Measurements from ENCODE around the gene FBRSL1.

GRCh38 chr12:132451172-132451835 lies 38.6 kb upstream of the FBRSL1 start:
- TF ChIP-seq POLR2A (IDR thresholded peaks at IDR 0.05; ENCODE audit: borderline replicate concordance, extremely low read depth, insufficient read depth, insufficient read length), result no peak
- no peak for TF ChIP-seq CTCF (IDR thresholded peaks at IDR 0.05 in 2 of 3, conservative IDR thresholded peaks at IDR 0.05 in 1 of 3; ENCODE audit: borderline replicate concordance in 1 of 3, insufficient read depth in 1 of 3, low read depth in 2 of 3, low read length in 2 of 3)
- TF ChIP-seq RAD21 (IDR thresholded peaks at IDR 0.05; ENCODE audit: low read depth), result no peak
- TF ChIP-seq POLR2AphosphoS5 (IDR thresholded peaks at IDR 0.05; ENCODE audit: low read depth, low read length), result no peak
- TF ChIP-seq CEBPB (IDR thresholded peaks at IDR 0.05; ENCODE audit: low read depth), result no peak
- no peak for TF ChIP-seq MAX (IDR thresholded peaks at IDR 0.05)
- no peak for TF ChIP-seq ATF3 (IDR thresholded peaks at IDR 0.05)
- TF ChIP-seq CBX3 (IDR thresholded peaks at IDR 0.05; ENCODE audit: low read depth), result no peak
